Myocyte (in vitro differentiated cells): ENCODE measurements around the gene ARFGEF3. TPM values are rescaled to one million over a fixed set of nuclear protein-coding genes. Genes with fewer than 3 reads are reported as not detected.
"Not testable (repeated sequence)": the region's sequence is repeated elsewhere in the genome, so short reads cannot be mapped to it uniquely, and the experiment has no call there.

Source experiments
- DNase-seq: peaks from one replicate; pipeline ENCODE4 v3.0.0-alpha.2; 2012; ENCODE audit warnings: low read depth
- total RNA-seq: library from RNA; depleted of rRNA; stranded (reverse); fragments of >200 nt; gene quantifications from 2 replicates; pipeline ENCODE4 v1.2.3, GENCODE V29; 2014

ARFGEF3 gene
- total RNA-seq, 1 donor from 2014 or later: 0.03 TPM

- no peak for DNase-seq
These were observed 49.4 kb downstream of the ARFGEF3 start for GRCh38 chr6:138211048-138211581.

- no peak for DNase-seq
These were observed 49.9 kb downstream of the ARFGEF3 start for GRCh38 chr6:138211601-138212000.

DNA sequence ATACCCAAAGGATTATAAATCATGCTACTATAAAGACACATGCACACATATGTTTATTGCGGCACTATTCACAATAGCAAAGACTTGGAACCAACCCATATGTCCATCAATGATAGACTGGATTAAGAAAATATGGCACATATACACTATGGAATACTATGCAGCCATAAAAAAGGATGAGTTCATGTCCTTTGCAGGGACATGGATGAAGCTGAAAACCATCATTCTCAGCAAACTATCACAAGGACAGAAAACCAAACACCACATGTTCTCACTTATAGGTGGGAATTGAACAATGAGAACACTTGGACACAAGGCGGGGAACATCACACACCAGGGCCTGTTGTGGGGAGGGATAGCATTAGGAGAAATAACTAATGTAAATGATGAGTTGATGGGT, 50.8 kb downstream of the ARFGEF3 start:
- not testable (repeated sequence) for DNase-seq

DNA sequence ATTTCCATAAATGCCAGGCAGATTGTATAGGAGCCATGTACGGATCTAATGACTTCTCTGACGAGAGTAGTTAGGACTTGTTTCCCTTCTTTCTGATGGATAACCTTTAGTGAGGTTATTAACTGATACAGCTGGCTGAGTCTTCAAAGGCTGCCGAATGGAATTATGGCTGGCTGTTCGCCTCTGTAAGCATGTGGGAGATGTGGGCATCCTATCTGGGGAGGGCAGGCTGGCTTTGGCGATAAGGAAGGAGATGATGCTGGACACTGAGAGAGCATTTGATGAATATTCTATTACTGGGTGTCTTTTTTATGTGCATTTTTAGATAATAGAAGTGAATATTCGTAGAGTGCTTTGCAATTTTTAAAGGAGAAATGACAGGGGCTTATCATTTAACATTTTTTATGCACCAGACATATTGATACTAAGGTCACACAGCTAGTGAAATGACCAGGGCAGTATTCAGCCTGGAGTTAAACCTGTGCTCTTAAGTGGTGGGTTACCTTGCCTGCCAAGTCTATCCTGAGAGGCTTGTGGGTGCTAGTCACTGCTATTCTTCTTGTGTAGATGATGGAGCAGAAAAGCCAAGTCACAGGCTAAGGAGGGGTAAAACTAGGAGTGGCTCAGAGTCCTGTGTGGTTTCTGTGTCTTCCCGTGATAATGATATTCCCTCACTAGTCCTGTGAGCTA, 53.5 kb downstream of the ARFGEF3 start:
- DNase-seq: no peak

GRCh38 chr6:138218449-138218848, 56.7 kb downstream of the ARFGEF3 start, which contains the start of gene PBOV1:
PBOV1 (minus strand) TSS chr6:138218491; CDS start chr6:138218395, 96 bp downstream.
- DNase-seq: no peak

DNA sequence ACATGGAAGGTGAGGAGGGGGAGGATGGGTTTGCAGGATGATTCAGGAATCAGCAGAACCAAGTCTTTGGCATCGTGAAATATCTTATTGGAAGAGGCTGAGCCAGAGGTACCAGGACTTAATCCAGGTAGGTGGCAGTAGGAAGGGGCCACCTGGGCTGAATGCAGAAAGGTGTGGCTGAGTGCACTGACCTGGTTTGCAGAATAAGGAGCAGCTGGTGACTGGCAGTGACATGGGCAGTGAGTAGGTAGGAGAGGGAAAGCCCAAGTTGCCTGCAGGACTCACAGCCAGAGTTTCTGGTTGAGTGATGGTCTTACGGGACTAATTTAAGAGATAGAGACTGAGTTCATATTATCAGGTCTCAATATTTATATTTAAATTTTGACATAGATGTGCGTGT, 57.7 kb downstream of the ARFGEF3 start:
- no peak for DNase-seq

DNA sequence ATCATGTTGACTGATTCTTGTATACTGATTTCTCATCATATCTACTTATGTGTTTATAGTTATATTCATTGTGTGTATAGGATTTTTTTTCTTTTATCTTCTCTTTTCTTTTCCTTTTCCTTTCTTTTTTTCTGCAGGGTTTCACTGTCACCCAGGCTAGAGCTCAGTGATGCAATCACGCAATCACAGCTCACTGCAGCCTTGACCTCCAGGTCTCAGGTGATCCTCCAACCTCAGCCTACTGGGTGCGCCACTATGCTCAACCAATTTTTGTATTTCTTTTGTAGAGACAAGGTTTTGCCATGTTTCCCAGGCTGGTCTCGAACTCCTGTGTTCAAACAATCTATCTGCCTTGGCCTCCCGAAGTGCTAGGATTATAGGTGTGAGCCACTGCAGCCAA, 58.2 kb downstream of the ARFGEF3 start:
- no peak for DNase-seq

DNA sequence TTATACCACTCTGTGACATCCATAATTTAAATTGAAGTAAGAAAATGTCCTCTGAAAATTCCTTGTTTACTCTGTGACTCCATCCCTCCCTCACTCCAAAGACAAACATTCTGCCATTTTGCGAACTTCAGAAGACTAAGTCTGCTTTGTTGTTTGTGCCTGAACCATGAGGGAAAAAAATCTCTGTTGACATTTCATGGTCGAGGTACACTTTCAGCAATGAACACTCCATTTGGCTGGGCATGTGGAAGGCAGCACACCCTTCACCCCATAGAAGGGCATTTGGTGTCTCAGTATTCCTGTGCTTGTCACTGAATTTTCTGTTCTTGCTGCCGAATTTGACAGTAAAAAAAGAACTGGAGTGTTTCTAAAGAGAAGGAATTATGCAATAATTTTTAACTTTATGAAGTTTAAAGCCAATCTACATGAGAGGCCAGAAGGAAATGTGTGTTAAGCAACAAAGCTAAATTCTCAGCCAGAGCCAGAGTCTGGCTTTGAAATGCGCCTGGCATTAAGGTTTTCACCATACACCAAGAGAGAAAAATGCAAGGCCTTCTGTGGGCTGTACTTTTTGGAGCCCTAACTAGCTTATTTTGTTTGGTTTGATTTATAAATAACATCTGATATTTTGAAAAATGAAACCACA, 61.3 kb downstream of the ARFGEF3 start:
- DNase-seq: no peak

GRCh38 chr6:138225953-138226352, 64.2 kb downstream of the ARFGEF3 start:
- no peak for DNase-seq

DNA sequence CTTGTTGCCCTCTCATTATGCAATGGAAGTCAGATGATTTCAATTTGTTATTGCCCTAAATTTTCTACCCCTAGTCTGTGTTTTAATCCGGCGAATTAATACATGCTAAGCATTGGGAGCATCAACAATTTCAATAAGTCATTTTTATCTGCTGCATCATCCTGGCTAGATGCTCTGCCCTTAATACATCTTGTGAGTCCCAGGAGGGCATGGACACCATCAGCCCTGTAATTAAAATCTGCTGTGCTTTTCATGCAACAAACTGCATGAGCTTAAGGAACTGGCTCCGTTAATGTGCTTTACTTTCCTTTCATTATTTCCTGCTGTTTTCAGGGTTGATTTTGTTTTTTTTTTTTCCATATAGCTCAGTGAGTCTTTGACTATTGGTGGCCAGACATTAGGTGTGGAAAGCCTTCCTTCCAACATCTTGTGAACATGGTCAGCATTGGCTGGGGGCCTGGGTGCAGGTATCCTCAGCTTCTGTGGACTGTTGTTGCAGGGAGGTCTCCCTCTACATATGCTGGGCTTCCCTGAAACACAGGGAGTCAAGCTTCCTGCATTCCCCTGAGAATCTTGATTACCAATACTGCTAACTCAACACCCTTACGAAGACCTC, 65.1 kb downstream of the ARFGEF3 start:
- no peak for DNase-seq

- DNase-seq: no peak
These were observed 65.6 kb downstream of the ARFGEF3 start for GRCh38 chr6:138227316-138227781.

DNA sequence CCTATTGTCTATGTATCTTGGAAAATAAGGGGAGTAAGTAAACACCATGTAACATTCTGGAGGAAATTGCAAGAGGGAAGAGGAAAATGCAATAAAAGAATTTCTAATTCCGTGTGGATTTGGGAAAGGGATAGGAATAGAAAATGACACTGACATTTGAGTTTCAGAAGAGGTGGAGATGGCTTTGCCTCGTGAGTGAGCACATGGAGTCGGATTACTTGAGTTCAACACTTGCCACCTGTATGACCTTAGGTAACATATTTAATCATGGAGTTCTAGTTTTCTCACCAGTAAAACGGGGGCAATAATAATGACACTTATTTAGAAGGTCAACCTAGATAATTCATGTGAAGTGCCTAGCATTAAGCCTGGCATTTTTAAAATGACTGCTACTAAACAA, 67.3 kb downstream of the ARFGEF3 start:
- DNase-seq: no peak

DNA sequence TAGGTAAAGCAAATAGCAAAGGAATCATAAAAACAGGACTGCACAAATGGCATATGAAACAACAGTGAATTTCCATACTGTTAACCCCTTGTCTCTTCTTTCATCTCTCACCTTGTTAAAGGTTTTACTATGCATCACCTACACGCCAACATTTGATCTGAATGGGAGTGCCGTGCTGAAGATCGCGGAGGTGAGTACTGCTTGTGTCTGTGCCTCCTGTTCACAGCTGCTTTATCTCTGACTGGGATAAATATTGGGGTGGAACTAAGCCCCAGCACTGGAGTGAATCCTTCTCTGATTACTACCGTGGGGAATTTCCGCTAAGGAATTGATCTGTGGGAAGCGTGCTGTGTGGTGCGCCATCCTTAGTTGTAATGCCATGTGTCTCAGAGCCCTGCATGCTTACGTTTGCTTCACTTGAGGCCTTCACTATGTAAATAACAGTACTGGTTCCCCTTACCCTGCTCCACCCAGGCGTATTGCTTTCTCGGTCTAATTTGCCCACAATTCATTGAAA, 68.0 kb downstream of the ARFGEF3 start:
- no peak for DNase-seq

GRCh38 chr6:138230221-138230620, 68.5 kb downstream of the ARFGEF3 start:
- no peak for DNase-seq

DNA sequence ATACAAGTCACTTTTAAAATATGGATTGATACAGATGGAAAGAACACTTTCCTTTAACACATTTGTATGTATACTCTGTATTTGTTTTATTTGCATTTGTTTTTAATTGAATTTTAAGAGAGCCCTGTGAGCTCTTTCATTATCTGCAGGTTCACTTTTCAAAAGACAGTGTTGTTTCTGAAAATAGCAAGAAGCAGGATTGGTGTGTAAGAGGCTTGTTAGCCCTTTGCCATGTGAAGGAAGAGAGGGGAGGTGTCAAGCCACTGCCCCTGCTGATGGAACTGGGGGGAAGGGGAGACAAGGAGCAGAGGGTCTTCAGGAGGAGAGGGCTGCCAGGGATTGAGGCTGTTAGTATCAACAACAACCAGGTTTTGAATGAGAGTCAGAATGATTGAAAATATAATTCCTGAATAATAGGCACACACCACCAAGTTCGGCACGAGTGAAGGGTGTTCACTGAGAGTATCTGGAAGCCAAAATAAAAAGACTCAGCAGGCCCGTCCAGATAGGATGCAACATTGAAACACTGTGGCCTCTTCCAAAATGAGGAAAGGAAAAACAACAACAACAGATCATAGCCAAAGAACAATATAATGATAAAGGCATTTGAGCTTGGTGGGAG, 69.1 kb downstream of the ARFGEF3 start:
- no peak for DNase-seq

DNA sequence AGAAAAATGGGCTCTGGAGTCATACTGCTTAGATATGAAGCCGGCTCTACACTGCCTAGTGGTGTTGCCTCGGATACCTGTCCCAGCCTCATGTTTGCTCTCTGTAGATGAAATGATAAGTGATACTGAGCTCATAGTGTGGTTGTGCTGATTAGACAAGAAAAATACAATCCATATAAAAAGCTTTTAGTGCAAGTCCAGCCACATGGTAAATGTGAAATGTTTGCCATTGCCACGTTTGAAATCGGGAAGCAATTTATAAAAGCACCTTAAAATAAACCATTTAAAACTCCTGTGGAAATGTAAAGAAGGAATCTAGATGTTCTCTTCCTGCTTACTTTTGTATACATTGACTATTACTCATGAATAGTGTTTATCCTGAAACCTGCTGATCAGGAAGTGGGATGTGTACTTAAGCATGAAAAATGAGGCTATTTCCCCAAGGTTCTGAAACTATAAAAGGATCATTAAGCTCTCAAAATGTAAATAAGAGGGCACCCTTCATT, 69.7 kb downstream of the ARFGEF3 start:
- no peak for DNase-seq

GRCh38 chr6:138234363-138234762, 72.6 kb downstream of the ARFGEF3 start:
- DNase-seq: no peak

- no peak for DNase-seq
These were observed 73.5 kb downstream of the ARFGEF3 start for GRCh38 chr6:138235205-138235604.

DNA sequence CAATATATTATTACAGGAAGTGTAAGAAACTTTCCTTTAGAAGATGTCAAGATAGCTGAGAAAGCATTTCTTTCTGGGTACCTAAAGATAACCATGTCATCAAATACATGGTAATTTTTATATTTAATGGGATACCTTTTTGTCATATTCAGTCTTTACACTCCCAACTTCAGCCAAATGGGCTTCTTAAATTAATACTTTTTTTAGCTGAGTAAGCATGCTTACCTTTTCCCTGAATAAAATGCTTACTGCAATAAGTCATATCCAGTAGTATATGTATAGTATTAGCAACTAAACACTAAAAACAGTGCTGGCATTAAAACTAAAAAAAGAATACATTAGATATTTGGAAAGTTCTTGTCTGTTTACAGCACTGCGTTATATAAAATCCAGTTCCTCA, 74.0 kb downstream of the ARFGEF3 start:
- DNase-seq: no peak

GRCh38 chr6:138237463-138237862, 75.7 kb downstream of the ARFGEF3 start:
- no peak for DNase-seq

GRCh38 chr6:138238368-138238767, 76.6 kb downstream of the ARFGEF3 start:
- DNase-seq: no peak
